HepG2 (cell line): ENCODE results near the gene SPNS2.

Experiments
- AKAP8 ChIP-seq: sonication (generic); formaldehyde crosslinking; IDR thresholded peaks from 2 replicates; pipeline ENCODE4 v1.5.1; 2020; ENCODE audit warnings: mild to moderate bottlenecking, missing genetic modification reagents
- CREB1 ChIP-seq, 2 experiments: fragments of 450-650 bp in 1 of 2; IDR thresholded peaks; 2 replicates each; pipeline ENCODE4 v1.6.1; 2016 to 2017; ENCODE audit warnings: control low read depth in 1 of 2, mild to moderate bottlenecking in 1 of 2, missing compliant biosample characterization in 1 of 2, missing genetic modification characterization in 1 of 2
- KDM2A ChIP-seq: sonication (generic); formaldehyde crosslinking; IDR thresholded peaks from 2 replicates; pipeline ENCODE4 v1.4.0; 2020; ENCODE audit warnings: low read depth, missing genetic modification reagents, borderline replicate concordance
- KLF9 ChIP-seq: IDR thresholded peaks from 2 replicates; pipeline ENCODE4 v1.6.1; 2016; ENCODE audit warnings: low read depth
- MATR3 ChIP-seq: sonication (generic); formaldehyde crosslinking; IDR thresholded peaks from 2 replicates; pipeline ENCODE4 v1.4.0; 2020; ENCODE audit warnings: missing genetic modification reagents
- POLR2AphosphoS5 ChIP-seq: IDR thresholded peaks from 2 replicates; pipeline ENCODE4 v1.6.1; 2012; ENCODE audit warnings: low read depth, low read length
- SP1 ChIP-seq, 2 experiments: fragments of 450-650 bp in 1 of 2; sonication (generic) in 1 of 2; formaldehyde crosslinking in 1 of 2; IDR thresholded peaks; 2 replicates each; pipeline versions ENCODE4 v1.4.0 to v1.6.1; 2016 to 2020; ENCODE audit warnings: missing genetic modification reagents in 1 of 2
- ZFP36 ChIP-seq: fragments of 150-350 bp; IDR thresholded peaks from 2 replicates; pipeline ENCODE4 v1.6.1; 2018; ENCODE audit warnings: borderline replicate concordance, low read length, low read depth; ENCODE audit not compliant: partially characterized antibody
- ZNF3 ChIP-seq: IDR thresholded peaks from 2 replicates; pipeline ENCODE4 v1.7.0; 2017; ENCODE audit warnings: inconsistent platforms
- ZNF670 ChIP-seq: sonication (generic); formaldehyde crosslinking; IDR thresholded peaks from 2 replicates; pipeline ENCODE4 v1.8.0; 2022; ENCODE audit warnings: mild to moderate bottlenecking, missing genetic modification reagents, borderline replicate concordance
- TF ChIP-seq, protein P1 (sequence below): sonication (generic); formaldehyde crosslinking; IDR thresholded peaks from 2 replicates; pipeline ENCODE4 v1.5.0; 2020; ENCODE audit warnings: mild to moderate bottlenecking, missing genetic modification reagents, moderate library complexity

GRCh38 chr17:4531988-4532736 is 33.5 kb downstream of the SPNS2 start:
- TF ChIP-seq KLF9 (CRISPR knock-in tag) (no peak), SP1 (IDR thresholded peaks at IDR 0.05) (no peak), SP1 (CRISPR knock-in tag; IDR thresholded peaks at IDR 0.05) (no peak), ZNF670 (CRISPR knock-in tag) (no peak), CREB1 (IDR thresholded peaks at IDR 0.05) (no peak), CREB1 (CRISPR knock-in tag; IDR thresholded peaks at IDR 0.05) (no peak), MATR3 (no peak), KDM2A (CRISPR knock-in tag) (no peak), AKAP8 (CRISPR knock-in tag) (no peak), POLR2AphosphoS5 (no peak), ZFP36 (no peak), ZNF3 (CRISPR knock-in tag) (no peak)
- TF ChIP-seq, protein P1, sequence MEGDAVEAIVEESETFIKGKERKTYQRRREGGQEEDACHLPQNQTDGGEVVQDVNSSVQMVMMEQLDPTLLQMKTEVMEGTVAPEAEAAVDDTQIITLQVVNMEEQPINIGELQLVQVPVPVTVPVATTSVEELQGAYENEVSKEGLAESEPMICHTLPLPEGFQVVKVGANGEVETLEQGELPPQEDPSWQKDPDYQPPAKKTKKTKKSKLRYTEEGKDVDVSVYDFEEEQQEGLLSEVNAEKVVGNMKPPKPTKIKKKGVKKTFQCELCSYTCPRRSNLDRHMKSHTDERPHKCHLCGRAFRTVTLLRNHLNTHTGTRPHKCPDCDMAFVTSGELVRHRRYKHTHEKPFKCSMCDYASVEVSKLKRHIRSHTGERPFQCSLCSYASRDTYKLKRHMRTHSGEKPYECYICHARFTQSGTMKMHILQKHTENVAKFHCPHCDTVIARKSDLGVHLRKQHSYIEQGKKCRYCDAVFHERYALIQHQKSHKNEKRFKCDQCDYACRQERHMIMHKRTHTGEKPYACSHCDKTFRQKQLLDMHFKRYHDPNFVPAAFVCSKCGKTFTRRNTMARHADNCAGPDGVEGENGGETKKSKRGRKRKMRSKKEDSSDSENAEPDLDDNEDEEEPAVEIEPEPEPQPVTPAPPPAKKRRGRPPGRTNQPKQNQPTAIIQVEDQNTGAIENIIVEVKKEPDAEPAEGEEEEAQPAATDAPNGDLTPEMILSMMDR (CRISPR knock-in tag), result no peak
